AG08396 (cell line): ENCODE measurements around the gene TIE1.
A peak's percentile ranks its signal among the peaks of the same experiment; 100 is the strongest.
"Not testable (repeated sequence)": the region's sequence is repeated elsewhere in the genome, so short reads cannot be mapped to it uniquely, and the experiment has no call there.

Experiments used
- DNase-seq: peaks from one replicate; pipeline ENCODE4 v3.0.0; 2012; ENCODE audit warnings: low spot score, mixed read lengths

The TIE1 gene

GRCh38 chr1:43363283-43363934, 62.6 kb downstream of the TIE1 start:
- no peak for DNase-seq

- DNase-seq: no peak
Measured at GRCh38 chr1:43363935-43364525, 63.2 kb downstream of the TIE1 start.

- DNase-seq: no peak
Measured at GRCh38 chr1:43365678-43366077, 64.9 kb downstream of the TIE1 start.

- DNase-seq: no peak
Measured at GRCh38 chr1:43366179-43366578, 65.4 kb downstream of the TIE1 start.

- peak; percentile 33 for DNase-seq
Measured at GRCh38 chr1:43366601-43367025, 65.8 kb downstream of the TIE1 start.

GRCh38 chr1:43367026-43367903, 66.5 kb downstream of the TIE1 start:
- DNase-seq: peak; percentile 50

GRCh38 chr1:43367904-43368645, 67.3 kb downstream of the TIE1 start, which contains the start of gene ELOVL1:
TSS of gene ELOVL1 (minus strand) at chr1:43368011. CDS start at chr1:43365609, 2,402 bp downstream.
- DNase-seq: peak; percentile 97

- no peak for DNase-seq
Measured at GRCh38 chr1:43368646-43369020, 67.9 kb downstream of the TIE1 start.

GRCh38 chr1:43369779-43370178, 69.0 kb downstream of the TIE1 start:
- not testable (repeated sequence) for DNase-seq

- DNase-seq: no peak
Measured at GRCh38 chr1:43370564-43370963, 69.8 kb downstream of the TIE1 start.

- no peak for DNase-seq
Measured at GRCh38 chr1:43372172-43372571, 71.4 kb downstream of the TIE1 start.
